GM12892 (cell line): ENCODE data around the gene FAM24A.

Experiments
- POLR2A ChIP-seq: IDR thresholded peaks from 2 replicates; pipeline ENCODE4 v1.6.1; 2011; ENCODE audit warnings: low read depth, low read length, control low read depth
- POLR2AphosphoS5 ChIP-seq: IDR thresholded peaks from 2 replicates; pipeline ENCODE4 v1.6.1; 2011; ENCODE audit warnings: low read depth, low read length, control low read depth
- TAF1 ChIP-seq: IDR thresholded peaks from 2 replicates; pipeline ENCODE4 v1.6.1; 2011; ENCODE audit warnings: low read depth, mild to moderate bottlenecking, control low read depth, low read length, borderline replicate concordance

DNA sequence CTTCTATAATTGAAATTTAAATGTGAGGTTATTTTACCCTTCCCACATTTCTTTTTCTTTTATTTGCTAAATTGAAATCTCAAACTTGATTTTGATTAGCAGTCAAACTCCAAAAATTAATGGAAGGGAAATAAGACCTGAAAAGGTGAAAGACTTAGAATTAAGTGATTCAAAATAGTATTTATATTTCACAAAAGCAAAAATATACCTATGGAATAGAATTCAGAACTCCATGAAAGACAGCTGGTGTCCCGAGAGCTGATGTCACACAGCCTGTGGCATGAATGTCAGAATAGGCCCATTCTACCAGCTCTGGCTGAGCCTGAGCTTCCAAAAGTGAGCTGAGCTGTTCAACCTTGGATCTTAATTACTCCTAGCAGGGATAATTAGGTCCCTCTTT, at the start of gene FAM24A:
- TF ChIP-seq POLR2A (no peak), POLR2AphosphoS5 (no peak), TAF1 (no peak)
